NCI-H82 treated with DMSO at 0.1 percent for 48 hours (cell line): Measurements from ENCODE around the gene CCDC184.
"Not testable (repeated sequence)": the region's sequence is repeated elsewhere in the genome, so short reads cannot be mapped to it uniquely, and the experiment has no call there.

Experiments
- DNase-seq: peaks from one replicate; lab custom pipeline; 2025; ENCODE audit not compliant: unreplicated experiment; lab: John Stamatoyannopoulos, UW

Gene CCDC184

GRCh38 chr12:48183091-48183875, at the start of gene CCDC184:
Gene CCDC184 (plus strand): TSS chr12:48183644. CDS start chr12:48184123, 479 bp downstream.
- peak; percentile 9 for DNase-seq

- no peak for DNase-seq
These were observed 48.4 kb upstream of the CCDC184 start for GRCh38 chr12:48135027-48135426.

- no peak for DNase-seq
These were observed 40.4 kb upstream of the CCDC184 start for GRCh38 chr12:48142818-48143674.

GRCh38 chr12:48143898-48144297, 39.5 kb upstream of the CCDC184 start:
- DNase-seq = no peak

- DNase-seq = no peak
These were observed 37.5 kb upstream of the CCDC184 start for GRCh38 chr12:48145981-48146380.

- no peak for DNase-seq
These were observed 32.2 kb upstream of the CCDC184 start for GRCh38 chr12:48151103-48151771.

- DNase-seq = not testable (repeated sequence)
These were observed 27.7 kb upstream of the CCDC184 start for GRCh38 chr12:48155786-48156185.

- no peak for DNase-seq
These were observed 26.8 kb upstream of the CCDC184 start for GRCh38 chr12:48156652-48157017.

GRCh38 chr12:48157018-48157888, 26.2 kb upstream of the CCDC184 start, which contains the start of gene ASB8:
Gene ASB8 (minus strand): TSS chr12:48157515. CDS start chr12:48153496, 4,019 bp downstream.
- peak; percentile 98 for DNase-seq

GRCh38 chr12:48157889-48158370, 25.5 kb upstream of the CCDC184 start:
- no peak for DNase-seq

- DNase-seq = no peak
These were observed 23.4 kb upstream of the CCDC184 start for GRCh38 chr12:48160046-48160445.

- no peak for DNase-seq
These were observed 22.6 kb upstream of the CCDC184 start for GRCh38 chr12:48160807-48161206.

GRCh38 chr12:48163150-48163747, 20.2 kb upstream of the CCDC184 start:
- DNase-seq = no peak

- DNase-seq = no peak
These were observed 19.0 kb upstream of the CCDC184 start for GRCh38 chr12:48164451-48164850.

- no peak for DNase-seq
These were observed 18.1 kb upstream of the CCDC184 start for GRCh38 chr12:48165089-48165981.

- no peak for DNase-seq
These were observed 14.4 kb upstream of the CCDC184 start for GRCh38 chr12:48169011-48169410.

- DNase-seq = peak; percentile 61
These were observed 7.6 kb upstream of the CCDC184 start for GRCh38 chr12:48175613-48176416.

- peak; percentile 61 for DNase-seq
These were observed 7.1 kb upstream of the CCDC184 start for GRCh38 chr12:48176417-48176751.
